Neural progenitor cell (in vitro differentiated cells): Measurements from ENCODE around the gene GPR85. TPM values are rescaled to one million over a fixed set of nuclear protein-coding genes. Genes with fewer than 3 reads are reported as not detected.
A peak's percentile ranks its signal among the peaks of the same experiment; 100 is the strongest.

Experiments used
- DNase-seq: peaks from one replicate; pipeline ENCODE4 v3.0.0-alpha.2; 2016; ENCODE audit warnings: low spot score
- H2AFZ ChIP-seq: fragments of 200-600 bp; sonication (generic); replicated peaks from 2 replicates; pipeline ENCODE4 v1.6.1; 2016; ENCODE audit warnings: antibody characterized with exemption
- H3F3A ChIP-seq: fragments of 200-600 bp; sonication (generic); 2 replicates; pipeline ENCODE4 v1.6.1; 2016; ENCODE audit warnings: antibody characterized with exemption, low read depth
- H3K27ac ChIP-seq: fragments of 200-600 bp; sonication (generic); 2 replicates; pipeline ENCODE4 v1.5.1; 2016; ENCODE audit warnings: mild to moderate bottlenecking
- H3K27me3 ChIP-seq: fragments of 200-600 bp; sonication (generic); 2 replicates; pipeline ENCODE4 v1.6.1; 2016; ENCODE audit warnings: mild to moderate bottlenecking, moderate library complexity
- H3K36me3 ChIP-seq: fragments of 200-600 bp; sonication (generic); 2 replicates; pipeline ENCODE4 v1.5.1; 2016
- H3K4me1 ChIP-seq: fragments of 200-600 bp; sonication (generic); 2 replicates; pipeline ENCODE4 v1.6.1; 2016; ENCODE audit warnings: mixed run types
- H3K4me2 ChIP-seq: fragments of 200-600 bp; sonication (generic); 2 replicates; pipeline ENCODE4 v1.6.1; 2016
- H3K4me3 ChIP-seq: fragments of 200-600 bp; sonication (generic); 2 replicates; pipeline ENCODE4 v1.5.1; 2016
- H3K79me2 ChIP-seq: fragments of 200-600 bp; sonication (generic); 2 replicates; pipeline ENCODE4 v1.6.1; 2016; ENCODE audit warnings: low read depth
- H3K9ac ChIP-seq: fragments of 200-600 bp; sonication (generic); 2 replicates; pipeline ENCODE4 v1.6.1; 2016
- H3K9me3 ChIP-seq: fragments of 200-600 bp; sonication (generic); 2 replicates; pipeline ENCODE4 v1.5.1; 2016; ENCODE audit warnings: low read depth
- H4K20me1 ChIP-seq: fragments of 200-600 bp; sonication (generic); 2 replicates; pipeline ENCODE4 v1.6.1; 2016; ENCODE audit warnings: low read depth
- H3K27ac Mint-ChIP-seq: 3 replicates; pipeline ENCODE4 v1.8.0; 2021; ENCODE audit warnings: mixed read lengths
- H3K27me3 Mint-ChIP-seq: 2 replicates; pipeline ENCODE4 v1.8.0; 2022; ENCODE audit warnings: low read depth, mild to moderate bottlenecking, inconsistent platforms, moderate library complexity, mixed read lengths; ENCODE audit not compliant: insufficient read depth
- H3K36me3 Mint-ChIP-seq: 3 replicates; pipeline ENCODE4 v1.8.0; 2021; ENCODE audit warnings: mixed read lengths
- H3K4me1 Mint-ChIP-seq: 3 replicates; pipeline ENCODE4 v1.8.0; 2021; ENCODE audit warnings: mixed read lengths
- H3K4me3 Mint-ChIP-seq: 3 replicates; pipeline ENCODE4 v1.8.0; 2021; ENCODE audit warnings: mild to moderate bottlenecking, moderate library complexity, mixed read lengths
- H3K9me3 Mint-ChIP-seq: 3 replicates; pipeline ENCODE4 v1.8.0; 2020; ENCODE audit warnings: mixed read lengths
- CTCF ChIP-seq: fragments of 200-600 bp; sonication (generic); IDR thresholded peaks from 2 replicates; pipeline ENCODE4 v1.5.1; 2017; ENCODE audit warnings: antibody characterized with exemption, mild to moderate bottlenecking
- EZH2 ChIP-seq: fragments of 200-600 bp; sonication (generic); IDR thresholded peaks from 2 replicates; pipeline ENCODE4 v1.6.1; 2017; ENCODE audit warnings: antibody characterized with exemption, mild to moderate bottlenecking, moderate library complexity
- EZH2phosphoT487 ChIP-seq: fragments of 200-600 bp; sonication (generic); IDR thresholded peaks from 2 replicates; pipeline ENCODE4 v1.6.1; 2017; ENCODE audit warnings: antibody characterized with exemption
- total RNA-seq: library from RNA; depleted of rRNA; stranded (reverse); fragments of >200 nt; gene quantifications from 2 replicates; pipeline ENCODE4 v1.2.3, GENCODE V29; 2015; ENCODE audit warnings: low replicate concordance

The GPR85 gene, protein sequence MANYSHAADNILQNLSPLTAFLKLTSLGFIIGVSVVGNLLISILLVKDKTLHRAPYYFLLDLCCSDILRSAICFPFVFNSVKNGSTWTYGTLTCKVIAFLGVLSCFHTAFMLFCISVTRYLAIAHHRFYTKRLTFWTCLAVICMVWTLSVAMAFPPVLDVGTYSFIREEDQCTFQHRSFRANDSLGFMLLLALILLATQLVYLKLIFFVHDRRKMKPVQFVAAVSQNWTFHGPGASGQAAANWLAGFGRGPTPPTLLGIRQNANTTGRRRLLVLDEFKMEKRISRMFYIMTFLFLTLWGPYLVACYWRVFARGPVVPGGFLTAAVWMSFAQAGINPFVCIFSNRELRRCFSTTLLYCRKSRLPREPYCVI
- 1.2 and 3.0 TPM in 2 replicates for total RNA-seq

GRCh38 chr7:113086431-113086888, at the start of gene GPR85:
TSS of gene GPR85 (minus strand) at chr7:113086827. CDS start at chr7:113084721, 2,106 bp downstream.
- DNase-seq, result peak; percentile 95
- Histone ChIP-seq H3K27ac (no peak within 1 kb of the TSS), H3K9ac (no peak within 1 kb of the TSS), H3K79me2 (no peaks in the 10 kb centered on the region), H3K4me3 (peak within 1 kb of the TSS; percentile 58), H2AFZ (peak within 1 kb of the TSS; percentile 96), H3K27me3 (peaks cover 26% of the 10 kb centered on the region), H3K4me2 (peak within 1 kb of the TSS; percentile 98), H3F3A (peaks cover 16% of the 10 kb centered on the region), H3K4me1 (peaks cover 43% of the 10 kb centered on the region), H3K9me3 (no peaks in the 10 kb centered on the region), H4K20me1 (no peaks in the 10 kb centered on the region), H3K36me3 (no peaks in the 10 kb centered on the region)
- H3K4me1 Mint-ChIP-seq, result peaks cover 45% of the 10 kb centered on the region
- peak within 1 kb of the TSS; percentile 85 for H3K4me3 Mint-ChIP-seq
- peak within 1 kb of the TSS; percentile 46 for H3K27ac Mint-ChIP-seq
- no peak for TF ChIP-seq CTCF
- no peak for TF ChIP-seq EZH2phosphoT487
- TF ChIP-seq EZH2, result no peak
- H3K27me3 Mint-ChIP-seq, result no peaks in the 10 kb centered on the region
- no peaks in the 10 kb centered on the region for H3K9me3 Mint-ChIP-seq
- no peaks in the 10 kb centered on the region for H3K36me3 Mint-ChIP-seq

DNA sequence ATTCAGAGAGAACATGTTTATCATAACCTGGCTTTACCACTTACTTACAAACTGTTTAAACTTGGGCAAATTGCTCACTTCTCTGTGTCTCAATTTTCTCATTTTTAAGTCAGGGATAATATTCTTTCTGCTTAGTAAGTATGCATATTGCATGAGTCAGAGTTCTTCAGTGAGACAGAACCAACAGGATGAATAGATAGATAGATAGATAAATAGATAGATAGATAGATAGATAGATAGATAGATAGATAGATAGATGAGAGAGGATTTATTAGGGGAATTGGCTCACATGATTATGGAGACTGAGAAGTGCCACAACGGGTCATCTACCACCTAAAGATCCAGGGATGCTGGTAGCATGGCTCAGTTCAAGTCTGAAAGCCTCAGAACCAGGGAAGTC, 47.4 kb upstream of the GPR85 start:
- no peak overlapping the region for H3K4me3 Mint-ChIP-seq
- Histone ChIP-seq H3K27me3 (no peaks in the 10 kb centered on the region), H3K4me3 (no peak overlapping the region)

DNA sequence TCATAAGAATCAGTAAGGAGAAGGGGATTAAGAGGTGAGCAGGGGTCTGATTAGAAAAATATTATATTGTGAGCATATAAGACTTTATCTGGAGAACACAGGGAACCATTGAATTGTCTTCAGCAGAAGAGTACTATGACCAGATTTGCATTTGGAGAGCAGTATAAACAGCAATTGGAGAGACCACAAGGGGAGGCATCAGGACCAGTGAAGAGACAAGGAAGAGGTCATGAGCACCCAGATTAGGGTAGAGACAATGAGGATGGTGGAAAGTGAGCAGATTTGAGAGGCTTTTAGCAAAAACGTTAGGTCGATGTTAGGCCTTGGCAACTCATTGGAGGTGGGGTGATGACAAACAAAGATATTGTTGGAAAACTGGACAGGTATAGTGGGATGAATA, 44.7 kb upstream of the GPR85 start:
- Mint-ChIP-seq H3K9me3 (no peaks in the 10 kb centered on the region), H3K36me3 (no peaks in the 10 kb centered on the region), H3K4me1 (no peaks in the 10 kb centered on the region), H3K4me3 (no peak overlapping the region), H3K27ac (no peak overlapping the region), H3K27me3 (peaks cover 4% of the 10 kb centered on the region)
- DNase-seq, result no peak
- H4K20me1 ChIP-seq, result no peaks in the 10 kb centered on the region
- no peaks in the 10 kb centered on the region for H3F3A ChIP-seq
- no peaks in the 10 kb centered on the region for H3K9me3 ChIP-seq
- no peak overlapping the region for H2AFZ ChIP-seq
- H3K27me3 ChIP-seq, result no peaks in the 10 kb centered on the region
- H3K4me3 ChIP-seq, result no peak overlapping the region
- no peaks in the 10 kb centered on the region for H3K79me2 ChIP-seq
- H3K27ac ChIP-seq, result no peak overlapping the region
- no peak overlapping the region for H3K9ac ChIP-seq
- H3K4me2 ChIP-seq, result no peak overlapping the region
- no peak for TF ChIP-seq EZH2
- no peak for TF ChIP-seq EZH2phosphoT487
- TF ChIP-seq CTCF, result no peak
- no peaks in the 10 kb centered on the region for H3K36me3 ChIP-seq
- no peaks in the 10 kb centered on the region for H3K4me1 ChIP-seq

More for the DNA sequence above, 47.4 kb upstream of the GPR85 start:
- no peaks in the 10 kb centered on the region for H4K20me1 ChIP-seq
- no peak overlapping the region for H2AFZ ChIP-seq
- Mint-ChIP-seq H3K9me3 (no peaks in the 10 kb centered on the region), H3K4me1 (no peaks in the 10 kb centered on the region), H3K27ac (no peak overlapping the region), H3K27me3 (peaks cover 4% of the 10 kb centered on the region), H3K36me3 (no peaks in the 10 kb centered on the region)
- no peak overlapping the region for H3K4me2 ChIP-seq
- DNase-seq, result no peak
- H3K9ac ChIP-seq, result no peak overlapping the region
- no peaks in the 10 kb centered on the region for H3K9me3 ChIP-seq
- TF ChIP-seq CTCF (no peak), EZH2phosphoT487 (no peak), EZH2 (no peak)
- H3K27ac ChIP-seq, result no peak overlapping the region
- H3K79me2 ChIP-seq, result no peaks in the 10 kb centered on the region
- no peaks in the 10 kb centered on the region for H3F3A ChIP-seq
- no peaks in the 10 kb centered on the region for H3K4me1 ChIP-seq
- H3K36me3 ChIP-seq, result no peaks in the 10 kb centered on the region
